ENCODE data around the gene TDRD1.
"Not testable (repeated sequence)": the region's sequence is repeated elsewhere in the genome, so short reads cannot be mapped to it uniquely, and the experiment has no call there.

The TDRD1 gene

DNA sequence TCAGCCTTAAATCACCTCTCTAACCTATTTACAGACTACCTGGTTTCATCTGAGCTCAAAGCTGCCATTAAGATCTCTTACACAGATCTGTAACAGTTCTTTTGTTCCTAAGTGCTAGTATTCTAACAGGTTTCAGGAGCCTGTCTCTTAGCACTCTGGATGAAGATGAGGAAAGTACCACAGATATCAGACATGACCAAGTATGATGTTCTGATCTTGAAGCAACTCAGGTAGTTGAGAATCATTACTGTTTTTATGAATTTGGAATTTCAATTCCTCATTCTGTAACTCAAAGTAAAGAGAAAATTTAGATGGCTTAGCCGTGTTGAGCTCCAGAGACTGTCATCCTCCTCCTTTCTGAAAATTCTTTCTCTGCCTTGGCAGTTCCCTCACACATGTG lies 36.0 kb upstream of the TDRD1 start:
- no peak for TF ChIP-seq CTCF (conservative IDR thresholded peaks at IDR 0.05)

GRCh38 chr10:114149476-114149875 lies 29.7 kb upstream of the TDRD1 start:
- H3K27ac ChIP-seq = not testable (repeated sequence)

More for the DNA sequence above, 36.0 kb upstream of the TDRD1 start:
- H3K27ac ChIP-seq = peak overlapping the region; percentile 66

DNA sequence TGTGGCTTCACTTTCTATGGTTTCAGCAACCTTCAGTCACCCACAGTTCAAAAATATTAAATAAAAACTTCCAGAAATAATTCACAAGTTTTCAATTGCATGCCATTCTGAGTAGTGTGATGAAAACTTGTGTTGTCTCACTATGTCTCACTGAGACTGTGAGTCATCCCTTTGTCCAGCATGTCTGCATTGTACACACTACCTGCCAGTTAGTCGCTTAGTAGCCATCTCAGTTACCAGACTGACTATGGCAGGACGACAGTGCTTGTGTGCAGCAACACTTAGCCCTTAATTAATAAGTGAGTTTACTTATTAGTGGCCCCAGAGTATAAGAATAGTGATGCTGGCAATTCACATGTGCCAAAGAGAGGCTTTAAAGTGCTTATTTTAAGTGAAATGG lies 27.7 kb upstream of the TDRD1 start:
- no peak for TF ChIP-seq CTCF (conservative IDR thresholded peaks at IDR 0.05)
- H3K27ac ChIP-seq = no peak overlapping the region

DNA sequence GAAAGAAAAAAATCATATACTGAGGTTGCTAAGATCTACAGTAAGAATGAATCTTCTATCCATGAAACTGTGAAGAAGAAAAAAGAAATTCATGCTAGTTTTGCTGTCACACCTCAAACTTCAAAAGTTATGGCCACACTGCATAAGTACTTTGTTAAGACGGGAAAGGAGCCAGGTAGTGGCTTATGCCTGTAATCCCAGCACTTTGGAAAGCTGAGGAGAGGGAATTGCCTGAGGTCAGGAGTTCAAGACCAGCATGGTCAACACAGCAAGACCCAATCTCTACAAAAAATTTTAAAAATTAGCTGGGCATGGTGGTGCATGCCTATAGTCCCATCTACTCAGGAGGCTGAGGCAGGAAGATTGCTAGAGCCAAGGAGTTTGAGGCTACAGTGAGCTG lies 27.3 kb upstream of the TDRD1 start:
- H3K27ac ChIP-seq = no peak overlapping the region
- no peak for TF ChIP-seq CTCF (conservative IDR thresholded peaks at IDR 0.05)

DNA sequence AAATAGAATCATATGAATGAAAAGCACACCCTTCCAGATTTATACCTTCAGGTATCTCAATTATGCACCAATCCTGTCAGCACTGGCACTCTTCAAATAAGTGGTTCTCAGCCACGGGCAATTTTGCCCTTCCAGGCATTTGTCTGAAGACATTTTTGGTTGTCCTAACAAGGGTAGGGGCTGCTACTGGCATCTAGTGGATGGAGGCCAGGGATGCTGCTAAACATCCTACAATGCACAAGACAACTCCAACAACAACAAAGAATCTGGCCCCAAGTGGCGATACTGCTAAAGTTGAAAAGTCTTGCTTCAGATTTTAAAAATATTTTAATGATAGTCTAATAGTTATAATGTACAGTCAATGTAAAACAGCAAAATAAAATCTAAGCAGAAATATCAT lies 21.2 kb upstream of the TDRD1 start:
- no peak for TF ChIP-seq CTCF (conservative IDR thresholded peaks at IDR 0.05)
- H3K27ac ChIP-seq = no peak overlapping the region

GRCh38 chr10:114163062-114163461 lies 16.1 kb upstream of the TDRD1 start:
- H3K27ac ChIP-seq = peak overlapping the region; percentile 92
- no peak for TF ChIP-seq CTCF (conservative IDR thresholded peaks at IDR 0.05)

DNA sequence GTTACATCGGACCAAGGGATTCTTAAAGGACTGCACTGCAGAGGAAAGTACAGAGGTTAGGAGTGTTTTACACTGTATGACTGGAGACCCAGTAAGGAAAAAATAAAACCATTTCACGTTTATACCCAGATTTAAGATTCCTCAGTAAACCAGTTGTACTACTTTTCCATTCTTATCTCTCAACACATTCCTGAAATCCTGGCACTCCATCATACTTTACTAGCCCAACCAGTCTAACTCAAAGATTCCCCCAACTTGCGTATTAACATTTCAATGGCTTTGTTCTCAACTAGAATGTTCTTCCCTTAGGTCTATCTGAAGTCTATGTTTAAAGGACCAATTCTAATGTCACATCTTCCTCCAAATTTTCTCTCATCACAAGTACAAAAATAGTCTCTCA lies 13.1 kb upstream of the TDRD1 start:
- TF ChIP-seq CTCF (conservative IDR thresholded peaks at IDR 0.05) = no peak
- H3K27ac ChIP-seq = peak overlapping the region; percentile 92

GRCh38 chr10:114166494-114166893 lies 12.7 kb upstream of the TDRD1 start:
- no peak for TF ChIP-seq CTCF (conservative IDR thresholded peaks at IDR 0.05)

More at GRCh38 chr10:114166494-114166893, 12.7 kb upstream of the TDRD1 start:
- peak overlapping the region; percentile 92 for H3K27ac ChIP-seq
